Body of pancreas (tissue), 4 donors: Measurements from ENCODE around the gene ABTB1. TPM values are rescaled to one million over a fixed set of nuclear protein-coding genes. Genes with fewer than 3 reads are reported as not detected.

Experiments
- ATAC-seq: fragments of 150-250 bp; one replicate; pipeline ENCODE4 v1.9.1; 2016
- DNase-seq, 4 donors: peaks; one replicate each; pipeline ENCODE4 v3.0.0-alpha.2; 2019
- H3K27ac ChIP-seq, 4 donors: fragments of 200-600 bp; sonication (generic); 1 replicate in 3 of 4; 2 replicates in 1 of 4; pipeline versions ENCODE4 v1.5.1 to v1.6.1; 2016 to 2019; ENCODE audit warnings: mild to moderate bottlenecking in 1 of 4, mixed read lengths in 1 of 4, moderate library complexity in 1 of 4
- H3K27me3 ChIP-seq, 2 donors: fragments of 200-600 bp; sonication (generic); one replicate each; pipeline ENCODE4 v1.6.0; 2016; ENCODE audit warnings: mild to moderate bottlenecking in 1 of 2
- H3K36me3 ChIP-seq, 2 donors: fragments of 200-600 bp; sonication (generic); replicated peaks in 1 of 2; 2 replicates each; pipeline ENCODE4 v1.5.1; 2016; ENCODE audit warnings: low read depth in 2 of 2; ENCODE audit not compliant: insufficient read depth in 1 of 2
- H3K4me1 ChIP-seq: fragments of 200-600 bp; sonication (generic); one replicate; pipeline ENCODE4 v1.6.0; 2016
- H3K4me3 ChIP-seq, 2 donors: fragments of 200-600 bp; sonication (generic); 1 replicate in 1 of 2; 2 replicates in 1 of 2; pipeline ENCODE4 v1.5.1; 2016 to 2019
- H3K9me3 ChIP-seq, 3 donors: fragments of 200-600 bp; sonication (generic); 1 replicate in 2 of 3; 2 replicates in 1 of 3; pipeline ENCODE4 v1.5.1; 2016
- CTCF ChIP-seq, 7 experiments: fragments of 450-650 bp in 4 of 7; fragments of 200-600 bp in 3 of 7; sonication (generic) in 3 of 7; IDR thresholded peaks; one replicate each; pipeline ENCODE4 v1.5.1; 2016 to 2019; ENCODE audit warnings: antibody characterized with exemption in 7 of 7
- POLR2A ChIP-seq, 3 donors: fragments of 450-650 bp; IDR thresholded peaks; one replicate each; pipeline ENCODE4 v1.6.1; 2016; ENCODE audit warnings: antibody characterized with exemption in 3 of 3, mild to moderate bottlenecking in 2 of 3
- WGBS, 2 donors: methylation state at CpG; one replicate each; pipeline ENCODE4 v1.1.5; 2017; 5-methylcytosine and 5-hydroxymethylcytosine counted together
- intact Hi-C: fragments of 100-400 bp; cut with DNase I; formaldehyde crosslinking; loops from one replicate; pipeline ENCODE4 v1.15.1; 2023
- total RNA-seq, 2 donors: library from RNA; depleted of rRNA; stranded (reverse); fragments of >200 nt; gene quantifications; one replicate each; pipeline ENCODE4 v1.1.0, GENCODE V29; 2016

The ABTB1 gene
- total RNA-seq, 2 donors from 2014 or later = 21.4 to 34.0 TPM

DNA sequence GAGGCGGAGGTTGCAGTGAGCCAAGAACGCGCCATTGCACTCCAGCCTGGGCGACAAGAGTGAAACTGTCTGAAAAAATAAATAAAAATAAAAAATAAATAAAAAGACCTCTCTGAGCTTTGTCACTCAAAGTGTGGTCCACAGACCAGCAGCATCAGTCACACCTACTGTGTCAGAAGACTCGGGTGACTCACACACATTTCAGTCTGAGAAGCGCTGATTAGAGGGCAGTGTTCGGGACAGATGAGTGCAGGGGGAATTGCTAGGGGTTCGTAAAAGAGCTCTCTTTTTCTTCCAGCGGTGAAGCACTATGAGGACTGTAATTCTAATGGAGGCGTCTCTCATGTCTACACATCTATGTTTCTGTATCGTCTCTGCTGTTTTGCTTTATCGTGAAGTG lies 38.1 kb upstream of the ABTB1 start:
- H3K9me3 ChIP-seq = no peaks in the 10 kb centered on the region
- peaks cover 8% of the 10 kb centered on the region for H3K4me1 ChIP-seq
- no peak overlapping the region for H3K27ac ChIP-seq
- TF ChIP-seq CTCF (IDR thresholded peaks at IDR 0.05) (no peak), POLR2A (IDR thresholded peaks at IDR 0.05) (no peak)
- intact Hi-C loops = no loop called here
- H3K36me3 ChIP-seq = no peaks in the 10 kb centered on the region
- DNase-seq (no peak), ATAC-seq (no peak)
- H3K27me3 ChIP-seq = no peaks in the 10 kb centered on the region
- H3K4me3 ChIP-seq = no peak overlapping the region
- 90% methylated on average over 12 of the region's 12 CpGs for WGBS, 2 donors

GRCh38 chr3:127637546-127637945 lies 35.2 kb upstream of the ABTB1 start:
- 76% methylated on average over 3 of the region's 3 CpGs for WGBS, 2 donors
- intact Hi-C loops = no loop called here
- no peak for DNase-seq
- TF ChIP-seq POLR2A (IDR thresholded peaks at IDR 0.05) = no peak
- no peak for TF ChIP-seq CTCF (IDR thresholded peaks at IDR 0.05)
- Histone ChIP-seq H3K4me1 (no peaks in the 10 kb centered on the region), H3K4me3 (no peak overlapping the region), H3K9me3 (no peaks in the 10 kb centered on the region), H3K27ac (no peak overlapping the region), H3K36me3 (no peaks in the 10 kb centered on the region), H3K27me3 (no peaks in the 10 kb centered on the region)
- ATAC-seq = no peak

DNA sequence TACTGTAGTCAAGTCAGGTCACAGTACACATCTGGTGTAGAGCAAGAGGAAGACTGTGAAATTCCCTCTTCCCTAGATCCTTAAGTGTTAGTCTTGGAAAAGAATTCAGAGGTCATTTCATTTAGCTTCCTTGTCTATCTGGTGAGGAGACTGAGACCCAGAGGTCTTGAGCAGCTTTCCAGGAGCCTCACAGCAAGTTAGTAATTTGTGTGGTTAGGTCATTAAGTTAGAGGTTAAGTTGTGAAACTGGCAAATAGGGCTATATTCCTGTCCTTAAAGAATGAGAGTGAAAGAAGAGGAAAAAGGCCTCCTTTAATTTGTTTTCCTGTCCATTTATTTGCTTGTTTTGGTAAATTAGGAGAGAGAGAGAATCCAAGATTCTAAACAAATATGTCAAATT lies 34.8 kb upstream of the ABTB1 start:
- DNase-seq (no peak), ATAC-seq (no peak)
- Histone ChIP-seq H3K9me3 (no peaks in the 10 kb centered on the region), H3K27ac (no peak overlapping the region), H3K4me1 (no peaks in the 10 kb centered on the region), H3K36me3 (no peaks in the 10 kb centered on the region), H3K4me3 (no peak overlapping the region), H3K27me3 (no peaks in the 10 kb centered on the region)
- intact Hi-C loops = no loop called here
- TF ChIP-seq POLR2A (IDR thresholded peaks at IDR 0.05) (no peak), CTCF (IDR thresholded peaks at IDR 0.05) (no peak)

DNA sequence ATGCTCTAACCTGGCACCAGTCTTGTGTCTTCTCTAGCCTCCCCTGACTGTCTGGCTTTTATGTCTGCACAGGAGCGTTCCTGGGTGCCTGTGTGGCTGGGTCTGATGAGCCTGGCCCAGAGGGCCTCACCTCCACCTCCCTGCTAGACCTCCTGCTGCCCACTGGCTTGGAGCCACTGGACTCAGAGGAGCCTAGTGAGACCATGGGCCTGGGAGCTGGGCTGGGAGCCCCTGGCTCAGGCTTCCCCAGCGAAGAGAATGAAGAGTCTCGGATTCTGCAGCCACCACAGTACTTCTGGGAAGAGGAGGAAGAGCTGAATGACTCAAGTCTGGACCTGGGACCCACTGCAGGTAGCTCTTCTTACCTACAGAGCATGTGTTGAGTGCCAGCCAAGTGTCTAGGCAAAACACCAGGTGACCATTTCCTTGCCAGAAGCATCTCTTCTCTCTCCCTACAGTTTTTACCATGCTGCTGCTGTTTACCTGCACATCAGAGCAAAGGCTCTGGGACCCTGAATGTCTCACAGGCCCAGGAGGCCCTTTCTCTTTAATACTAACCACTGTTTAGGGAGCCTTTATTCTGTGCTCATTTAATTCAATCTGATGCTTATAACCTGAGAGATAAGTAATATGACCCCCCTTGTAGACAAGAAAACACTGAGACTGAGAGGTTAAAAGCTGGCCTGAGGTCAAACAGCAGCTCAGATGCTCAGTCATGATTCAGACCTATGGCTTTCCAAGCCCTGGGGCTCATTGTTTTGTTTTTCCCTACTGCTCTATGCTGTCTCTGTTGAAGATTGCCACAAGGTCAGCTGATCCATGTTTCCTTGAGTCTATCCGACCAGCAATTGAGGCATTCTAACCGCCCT lies 33.3 kb upstream of the ABTB1 start:
- no peaks in the 10 kb centered on the region for H3K27me3 ChIP-seq
- 81 to 88% methylated on average over 5 of the region's 5 CpGs for WGBS, 2 donors
- H3K36me3 ChIP-seq = no peaks in the 10 kb centered on the region
- no peaks in the 10 kb centered on the region for H3K9me3 ChIP-seq
- no peak for DNase-seq
- intact Hi-C loops = no loop called here
- no peak overlapping the region for H3K27ac ChIP-seq
- no peak overlapping the region for H3K4me3 ChIP-seq
- ATAC-seq = no peak
- TF ChIP-seq CTCF (IDR thresholded peaks at IDR 0.05) (no peak), POLR2A (IDR thresholded peaks at IDR 0.05) (no peak)
- H3K4me1 ChIP-seq = no peaks in the 10 kb centered on the region

DNA sequence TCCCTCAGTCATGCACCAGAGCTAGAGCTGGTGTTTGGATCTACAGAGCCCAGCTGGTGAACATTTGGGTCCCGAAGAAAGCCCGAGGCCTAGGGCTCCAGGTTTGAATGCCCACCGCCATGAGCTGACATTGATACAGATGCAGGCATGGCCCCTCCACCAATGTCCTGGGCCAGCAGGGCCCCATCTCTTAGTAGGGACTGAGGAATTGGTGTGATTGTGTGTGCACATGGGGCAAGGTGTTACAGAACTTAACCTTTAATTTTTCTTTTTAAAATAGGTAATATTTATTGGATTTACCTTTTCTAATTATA lies 32.8 kb upstream of the ABTB1 start:
- no peaks in the 10 kb centered on the region for H3K9me3 ChIP-seq
- H3K4me3 ChIP-seq = no peak overlapping the region
- 93 to 97% methylated on average over 3 of the region's 3 CpGs for WGBS, 2 donors
- H3K27ac ChIP-seq = no peak overlapping the region
- H3K4me1 ChIP-seq = no peaks in the 10 kb centered on the region
- no peak for ATAC-seq
- no peaks in the 10 kb centered on the region for H3K36me3 ChIP-seq
- TF ChIP-seq CTCF (IDR thresholded peaks at IDR 0.05) (no peak), POLR2A (IDR thresholded peaks at IDR 0.05) (no peak)
- DNase-seq = no peak
- no peaks in the 10 kb centered on the region for H3K27me3 ChIP-seq
- intact Hi-C loops = no loop called here
